ENCODE measurements around the gene TFF2. TPM values are rescaled to one million over a fixed set of nuclear protein-coding genes. Genes with fewer than 3 reads are reported as not detected.

Gene TFF2
- total and polyA plus RNA-seq, 2 experiments from 2014 or later: not detected

- Histone ChIP-seq H3K79me2 (ENCODE audit: insufficient read depth) (no peaks in the 10 kb centered on the region), H3K4me2 (ENCODE audit: unreplicated experiment) (no peak overlapping the region), H4K20me1 (ENCODE audit: insufficient read depth) (no peaks in the 10 kb centered on the region), H3K9me3 (ENCODE audit: low read depth) (no peaks in the 10 kb centered on the region), H3K4me3 (no peak overlapping the region), H3K4me1 (ENCODE audit: insufficient read depth) (no peaks in the 10 kb centered on the region), H3K27ac (no peak overlapping the region), H3K36me3 (ENCODE audit: low read depth) (no peaks in the 10 kb centered on the region), H3K9me2 (ENCODE audit: insufficient read depth) (no peaks in the 10 kb centered on the region), H3F3A (ENCODE audit: insufficient read depth) (no peaks in the 10 kb centered on the region), H3K27me3 (replicated peaks; ENCODE audit: insufficient read depth) (peaks cover 20% of the 10 kb centered on the region), H3K9ac (no peak overlapping the region), H2AFZ (no peak overlapping the region)
- no peak for DNase-seq
- 58 to 68% methylated on average over 20 of the region's 20 CpGs for WGBS, 2 experiments (ENCODE audit: low coverage in 1 of 2, low lambda C conversion rate in 2 of 2, missing lambda C conversion rate in 2 of 2)
- in situ Hi-C loops (cut with MboI): no loop called here
- TF ChIP-seq EZH2 (IDR thresholded peaks at IDR 0.05; ENCODE audit: insufficient read depth, poor library complexity, severe bottlenecking) (no peak), EZH2phosphoT487 (IDR thresholded peaks at IDR 0.05; ENCODE audit: insufficient read depth, low read depth) (no peak)
Measured at GRCh38 chr21:42301371-42302075, 49.3 kb downstream of the TFF2 start.

DNA sequence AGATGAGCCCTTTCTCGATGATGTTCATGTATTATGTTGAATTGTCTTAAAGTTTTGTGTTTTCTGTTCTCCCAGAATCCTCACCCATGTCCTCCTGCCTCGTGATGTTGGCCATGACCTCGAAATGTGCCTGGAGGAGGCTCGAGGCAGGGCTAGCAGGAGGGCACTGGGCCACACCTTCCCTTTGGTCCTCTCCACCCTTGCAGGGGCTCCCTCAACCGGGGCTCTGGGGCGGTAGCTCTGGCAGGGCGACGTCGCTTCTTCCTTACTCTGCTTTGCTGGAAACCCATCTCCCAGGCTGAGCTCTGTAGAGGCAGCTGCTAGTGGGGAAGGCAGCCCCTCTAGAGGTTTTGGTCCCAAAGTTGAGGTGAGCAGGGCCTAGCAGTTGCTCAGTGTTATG is 49.8 kb downstream of the TFF2 start:
- H3K4me3 ChIP-seq: no peak overlapping the region
- no peaks in the 10 kb centered on the region for H3K4me1 ChIP-seq (ENCODE audit: insufficient read depth)
- H3K36me3 ChIP-seq (ENCODE audit: low read depth): no peaks in the 10 kb centered on the region
- no peaks in the 10 kb centered on the region for H3F3A ChIP-seq (ENCODE audit: insufficient read depth)
- H3K4me2 ChIP-seq (ENCODE audit: unreplicated experiment): no peak overlapping the region
- peaks cover 20% of the 10 kb centered on the region for H3K27me3 ChIP-seq (replicated peaks; ENCODE audit: insufficient read depth)
- no peaks in the 10 kb centered on the region for H4K20me1 ChIP-seq (ENCODE audit: insufficient read depth)
- no peak for TF ChIP-seq EZH2phosphoT487 (IDR thresholded peaks at IDR 0.05; ENCODE audit: insufficient read depth, low read depth)
- no peak for TF ChIP-seq EZH2 (IDR thresholded peaks at IDR 0.05; ENCODE audit: insufficient read depth, poor library complexity, severe bottlenecking)
- DNase-seq: no peak
- H3K9me2 ChIP-seq (ENCODE audit: insufficient read depth): no peaks in the 10 kb centered on the region
- 61 to 66% methylated on average over 9 of the region's 9 CpGs for WGBS, 2 experiments (ENCODE audit: low coverage in 1 of 2, low lambda C conversion rate in 2 of 2, missing lambda C conversion rate in 2 of 2)
- H3K9ac ChIP-seq: no peak overlapping the region
- in situ Hi-C loops (cut with MboI): no loop called here
- no peak overlapping the region for H3K27ac ChIP-seq
- H2AFZ ChIP-seq: no peak overlapping the region
- no peaks in the 10 kb centered on the region for H3K9me3 ChIP-seq (ENCODE audit: low read depth)
- H3K79me2 ChIP-seq (ENCODE audit: insufficient read depth): no peaks in the 10 kb centered on the region

- TF ChIP-seq EZH2phosphoT487 (IDR thresholded peaks at IDR 0.05; ENCODE audit: insufficient read depth, low read depth) (no peak), EZH2 (IDR thresholded peaks at IDR 0.05; ENCODE audit: insufficient read depth, poor library complexity, severe bottlenecking) (no peak)
Measured at GRCh38 chr21:42300045-42300583, 50.7 kb downstream of the TFF2 start.

DNA sequence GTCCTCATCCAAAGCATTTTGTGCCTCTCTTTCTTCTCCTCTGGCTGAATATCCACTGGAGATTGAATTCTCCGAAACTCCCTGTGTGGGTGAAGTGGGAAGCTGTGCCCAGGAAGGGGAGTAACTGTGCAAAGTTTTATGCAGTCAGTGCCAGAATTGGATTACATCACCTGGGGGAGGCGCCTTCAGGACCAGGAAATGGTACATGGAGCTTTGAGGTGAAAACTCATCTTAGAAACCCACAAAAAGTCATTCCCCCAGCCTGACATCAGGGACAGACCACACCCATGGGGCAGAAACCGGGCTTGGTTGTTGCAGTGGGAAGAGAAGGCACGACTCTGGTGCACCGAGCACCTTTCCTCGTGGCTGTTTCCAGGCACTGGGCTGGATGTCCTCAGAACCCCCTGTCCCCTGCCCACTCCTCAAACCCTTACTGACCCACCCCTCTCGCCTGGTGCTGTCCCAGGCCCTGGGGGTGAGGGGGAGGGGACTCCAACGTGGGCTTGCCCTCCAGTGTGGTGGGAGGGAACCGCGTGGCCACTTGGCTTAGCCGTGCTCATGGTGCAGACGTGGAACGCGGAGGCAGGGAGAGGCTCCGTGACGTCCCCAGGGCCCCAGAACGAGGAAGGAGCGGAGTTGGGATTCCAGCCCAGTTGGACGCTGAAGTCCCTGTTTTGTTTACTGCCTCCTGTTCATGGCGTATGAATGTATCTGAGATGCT is 51.3 kb downstream of the TFF2 start:
- no peaks in the 10 kb centered on the region for H3K79me2 ChIP-seq (ENCODE audit: insufficient read depth)
- TF ChIP-seq EZH2phosphoT487 (IDR thresholded peaks at IDR 0.05; ENCODE audit: insufficient read depth, low read depth): no peak
- no peak for TF ChIP-seq EZH2 (IDR thresholded peaks at IDR 0.05; ENCODE audit: insufficient read depth, poor library complexity, severe bottlenecking)
- H3K27ac ChIP-seq: no peak overlapping the region

More at GRCh38 chr21:42300045-42300583, 50.7 kb downstream of the TFF2 start:
- H3K27me3 ChIP-seq (replicated peaks; ENCODE audit: insufficient read depth): peaks cover 20% of the 10 kb centered on the region
- H3K36me3 ChIP-seq (ENCODE audit: low read depth): no peaks in the 10 kb centered on the region
- H3K4me3 ChIP-seq: no peak overlapping the region
- no peak overlapping the region for H3K4me2 ChIP-seq (ENCODE audit: unreplicated experiment)
- no peak overlapping the region for H3K27ac ChIP-seq
- H2AFZ ChIP-seq: no peak overlapping the region
- no peaks in the 10 kb centered on the region for H3K4me1 ChIP-seq (ENCODE audit: insufficient read depth)
- 44 to 49% methylated on average over 7 of the region's 7 CpGs for WGBS, 2 experiments (ENCODE audit: low coverage in 1 of 2, low lambda C conversion rate in 2 of 2, missing lambda C conversion rate in 2 of 2)
- H3K79me2 ChIP-seq (ENCODE audit: insufficient read depth): no peaks in the 10 kb centered on the region
- no peaks in the 10 kb centered on the region for H3K9me2 ChIP-seq (ENCODE audit: insufficient read depth)
- in situ Hi-C loops (cut with MboI): no loop called here
- no peaks in the 10 kb centered on the region for H3K9me3 ChIP-seq (ENCODE audit: low read depth)
- H4K20me1 ChIP-seq (ENCODE audit: insufficient read depth): no peaks in the 10 kb centered on the region
- H3K9ac ChIP-seq: no peak overlapping the region
- DNase-seq: no peak
- H3F3A ChIP-seq (ENCODE audit: insufficient read depth): no peaks in the 10 kb centered on the region

More for the DNA sequence above, 51.3 kb downstream of the TFF2 start:
- in situ Hi-C loops (cut with MboI): no loop called here
- Histone ChIP-seq H3K27me3 (replicated peaks; ENCODE audit: insufficient read depth) (peaks cover 20% of the 10 kb centered on the region), H3K9me2 (ENCODE audit: insufficient read depth) (no peaks in the 10 kb centered on the region), H3F3A (ENCODE audit: insufficient read depth) (no peaks in the 10 kb centered on the region), H3K4me3 (no peak overlapping the region), H3K4me1 (ENCODE audit: insufficient read depth) (no peaks in the 10 kb centered on the region), H3K36me3 (ENCODE audit: low read depth) (no peaks in the 10 kb centered on the region), H4K20me1 (ENCODE audit: insufficient read depth) (no peaks in the 10 kb centered on the region), H3K9me3 (ENCODE audit: low read depth) (no peaks in the 10 kb centered on the region), H3K9ac (no peak overlapping the region), H3K4me2 (ENCODE audit: unreplicated experiment) (no peak overlapping the region), H2AFZ (no peak overlapping the region)
- 54 to 55% methylated on average over 20 of the region's 20 CpGs for WGBS, 2 experiments (ENCODE audit: low coverage in 1 of 2, low lambda C conversion rate in 2 of 2, missing lambda C conversion rate in 2 of 2)
- no peak for DNase-seq

All from GM23248 (cell line).